Testis (tissue), 2 donors: ENCODE measurements around the gene ADAMTS16.

ENCODE experiments used
- POLR2A ChIP-seq: fragments of 450-650 bp; IDR thresholded peaks from one replicate; pipeline ENCODE4 v1.6.1; 2017; ENCODE audit warnings: antibody characterized with exemption, mild to moderate bottlenecking, moderate library complexity
- TF ChIP-seq, protein P1 (sequence below), 3 experiments: fragments of 450-650 bp in 2 of 3; fragments of 200-600 bp in 1 of 3; sonication (generic) in 1 of 3; IDR thresholded peaks; one replicate each; pipeline ENCODE4 v1.5.1; 2016 to 2019; ENCODE audit warnings: antibody characterized with exemption in 3 of 3, mild to moderate bottlenecking in 2 of 3, moderate library complexity in 1 of 3

DNA sequence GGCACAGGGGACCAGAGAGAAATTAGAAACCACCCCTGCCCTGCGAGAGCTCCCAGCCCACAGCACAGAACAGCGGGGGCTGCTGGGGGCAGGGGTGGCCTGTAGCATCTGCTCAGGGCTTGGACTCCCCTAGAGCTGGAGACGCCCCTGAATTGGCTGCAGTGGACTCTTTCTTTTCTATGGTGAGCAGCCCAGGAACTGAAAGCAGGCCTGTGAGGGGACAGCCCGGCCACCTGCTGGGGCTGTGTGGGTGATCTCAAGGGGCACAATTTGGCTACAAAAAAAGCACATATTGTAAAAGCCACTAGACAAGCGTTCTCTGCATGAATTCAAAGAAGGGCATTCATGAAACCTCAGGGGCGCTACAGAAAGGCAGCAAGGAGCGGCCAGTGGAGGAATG lies 224.8 kb downstream of the ADAMTS16 start:
- TF ChIP-seq, protein P1, sequence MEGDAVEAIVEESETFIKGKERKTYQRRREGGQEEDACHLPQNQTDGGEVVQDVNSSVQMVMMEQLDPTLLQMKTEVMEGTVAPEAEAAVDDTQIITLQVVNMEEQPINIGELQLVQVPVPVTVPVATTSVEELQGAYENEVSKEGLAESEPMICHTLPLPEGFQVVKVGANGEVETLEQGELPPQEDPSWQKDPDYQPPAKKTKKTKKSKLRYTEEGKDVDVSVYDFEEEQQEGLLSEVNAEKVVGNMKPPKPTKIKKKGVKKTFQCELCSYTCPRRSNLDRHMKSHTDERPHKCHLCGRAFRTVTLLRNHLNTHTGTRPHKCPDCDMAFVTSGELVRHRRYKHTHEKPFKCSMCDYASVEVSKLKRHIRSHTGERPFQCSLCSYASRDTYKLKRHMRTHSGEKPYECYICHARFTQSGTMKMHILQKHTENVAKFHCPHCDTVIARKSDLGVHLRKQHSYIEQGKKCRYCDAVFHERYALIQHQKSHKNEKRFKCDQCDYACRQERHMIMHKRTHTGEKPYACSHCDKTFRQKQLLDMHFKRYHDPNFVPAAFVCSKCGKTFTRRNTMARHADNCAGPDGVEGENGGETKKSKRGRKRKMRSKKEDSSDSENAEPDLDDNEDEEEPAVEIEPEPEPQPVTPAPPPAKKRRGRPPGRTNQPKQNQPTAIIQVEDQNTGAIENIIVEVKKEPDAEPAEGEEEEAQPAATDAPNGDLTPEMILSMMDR (IDR thresholded peaks at IDR 0.05) = no peak
- TF ChIP-seq POLR2A = no peak
